HepG2 (cell line): ENCODE results near the gene PBLD. TPM values are rescaled to one million over a fixed set of nuclear protein-coding genes. Genes with fewer than 3 reads are reported as not detected.

ENCODE experiments used
- ATF7 ChIP-seq, 2 experiments: fragments of 450-650 bp in 1 of 2; sonication (generic) in 1 of 2; formaldehyde crosslinking in 1 of 2; IDR thresholded peaks; 2 replicates each; pipeline versions ENCODE4 v1.4.0 to v1.6.1; 2016 to 2020; ENCODE audit warnings: antibody characterized with exemption in 1 of 2, mild to moderate bottlenecking in 1 of 2, missing genetic modification reagents in 1 of 2
- JARID2 ChIP-seq: sonication (generic); formaldehyde crosslinking; IDR thresholded peaks from 2 replicates; pipeline ENCODE4 v1.8.1; 2023; ENCODE audit warnings: missing genetic modification reagents, inconsistent platforms; ENCODE audit not compliant: insufficient replicate concordance
- MTA3 ChIP-seq: sonication (generic); formaldehyde crosslinking; IDR thresholded peaks from 2 replicates; pipeline ENCODE4 v1.4.0; 2020; ENCODE audit warnings: missing genetic modification reagents
- MZF1 ChIP-seq: sonication (generic); formaldehyde crosslinking; IDR thresholded peaks from 2 replicates; pipeline ENCODE4 v1.8.1; 2023; ENCODE audit warnings: mild to moderate bottlenecking, missing genetic modification reagents, borderline replicate concordance
- RBFOX2 ChIP-seq: fragments of 200-400 bp; formaldehyde crosslinking; IDR thresholded peaks from 2 replicates; pipeline ENCODE4 v1.6.1; 2017; ENCODE audit warnings: low read depth, mild to moderate bottlenecking, low read length
- RELA ChIP-seq: sonication (generic); formaldehyde crosslinking; IDR thresholded peaks from 2 replicates; pipeline ENCODE4 v1.4.0; 2020; ENCODE audit warnings: missing genetic modification reagents
- YY1 ChIP-seq: IDR thresholded peaks from 2 replicates; pipeline ENCODE4 v1.6.1; 2011; ENCODE audit warnings: low read length, low read depth, moderate library complexity, mild to moderate bottlenecking; ENCODE audit not compliant: insufficient read depth, insufficient replicate concordance
- ZKSCAN5 ChIP-seq: sonication (generic); formaldehyde crosslinking; IDR thresholded peaks from 2 replicates; pipeline ENCODE4 v1.5.1; 2020; ENCODE audit warnings: mild to moderate bottlenecking, missing genetic modification reagents
- ZNF292 ChIP-seq: sonication (generic); formaldehyde crosslinking; IDR thresholded peaks from 2 replicates; pipeline ENCODE4 v1.8.1; 2022; ENCODE audit warnings: mild to moderate bottlenecking, low read depth, missing genetic modification reagents, borderline replicate concordance
- ZNF446 ChIP-seq: sonication (generic); formaldehyde crosslinking; IDR thresholded peaks from 2 replicates; pipeline ENCODE4 v1.5.0; 2020; ENCODE audit warnings: mild to moderate bottlenecking, missing genetic modification reagents
- ZNF546 ChIP-seq: sonication (generic); formaldehyde crosslinking; conservative IDR thresholded peaks from 2 replicates; pipeline ENCODE4 v1.8.1; 2023; ENCODE audit warnings: mild to moderate bottlenecking, missing genetic modification reagents
- ZNF562 ChIP-seq: sonication (generic); formaldehyde crosslinking; IDR thresholded peaks from 2 replicates; pipeline ENCODE4 v1.8.0; 2022; ENCODE audit warnings: missing genetic modification reagents, borderline replicate concordance
- ZNF749 ChIP-seq: sonication (generic); formaldehyde crosslinking; IDR thresholded peaks from 2 replicates; pipeline ENCODE4 v1.8.0; 2022; ENCODE audit warnings: mild to moderate bottlenecking, missing genetic modification reagents, moderate library complexity, borderline replicate concordance
- polyA plus RNA-seq, 8 experiments: library from polyadenylated mRNA; depleted of rRNA in 3 of 8; stranded (reverse) in 7 of 8; unstranded in 1 of 8; fragments of >200 nt; fragmentation: Illumina TruSeq in 4 of 8; extraction: Trizol in 4 of 8; gene quantifications; 2 replicates each; pipeline versions ENCODE4 v1.2.1 to v1.2.3, GENCODE V29; 2011 to 2016; ENCODE audit warnings: low read depth in 4 of 8, missing spikeins in 1 of 8, mixed read lengths in 1 of 8; ENCODE audit not compliant: insufficient read depth in 1 of 8
- total RNA-seq, 5 experiments: library from RNA; depleted of rRNA; stranded (reverse); fragments of >200 nt; fragmentation: Illumina TruSeq; extraction: Trizol; gene quantifications; 2 replicates each; pipeline ENCODE4 v1.2.3, GENCODE V29; 2016; ENCODE audit warnings: low read depth in 1 of 5
- TF ChIP-seq, protein P1 (sequence below): sonication (generic); formaldehyde crosslinking; IDR thresholded peaks from 2 replicates; pipeline ENCODE4 v1.4.0; 2020; ENCODE audit warnings: mild to moderate bottlenecking, missing genetic modification reagents
- TF ChIP-seq, protein P2 (sequence below): IDR thresholded peaks from 2 replicates; pipeline ENCODE4 v1.6.1; 2016
- TF ChIP-seq, protein P3 (sequence below): sonication (generic); formaldehyde crosslinking; IDR thresholded peaks from 2 replicates; pipeline ENCODE4 v1.4.0; 2020; ENCODE audit warnings: missing genetic modification reagents, borderline replicate concordance
- TF ChIP-seq, protein P4 (sequence below): sonication (generic); formaldehyde crosslinking; IDR thresholded peaks from 2 replicates; pipeline ENCODE4 v1.8.0; 2023; ENCODE audit warnings: mild to moderate bottlenecking, missing genetic modification reagents
- TF ChIP-seq, protein P5 (sequence below): sonication (generic); formaldehyde crosslinking; IDR thresholded peaks from 2 replicates; pipeline ENCODE4 v1.8.1; 2023; ENCODE audit warnings: mild to moderate bottlenecking, missing genetic modification reagents, borderline replicate concordance
- TF ChIP-seq, protein P6 (sequence below): IDR thresholded peaks from 2 replicates; pipeline ENCODE4 v1.6.1; 2016; ENCODE audit warnings: mild to moderate bottlenecking, missing biosample characterization, missing genetic modification reagents

The PBLD gene
- total and polyA plus RNA-seq, 2 of the 13 experiments (the other 11 are each of a cell fraction or from before 2014, with no cell fraction given): 0.42 to 3.1 TPM

DNA sequence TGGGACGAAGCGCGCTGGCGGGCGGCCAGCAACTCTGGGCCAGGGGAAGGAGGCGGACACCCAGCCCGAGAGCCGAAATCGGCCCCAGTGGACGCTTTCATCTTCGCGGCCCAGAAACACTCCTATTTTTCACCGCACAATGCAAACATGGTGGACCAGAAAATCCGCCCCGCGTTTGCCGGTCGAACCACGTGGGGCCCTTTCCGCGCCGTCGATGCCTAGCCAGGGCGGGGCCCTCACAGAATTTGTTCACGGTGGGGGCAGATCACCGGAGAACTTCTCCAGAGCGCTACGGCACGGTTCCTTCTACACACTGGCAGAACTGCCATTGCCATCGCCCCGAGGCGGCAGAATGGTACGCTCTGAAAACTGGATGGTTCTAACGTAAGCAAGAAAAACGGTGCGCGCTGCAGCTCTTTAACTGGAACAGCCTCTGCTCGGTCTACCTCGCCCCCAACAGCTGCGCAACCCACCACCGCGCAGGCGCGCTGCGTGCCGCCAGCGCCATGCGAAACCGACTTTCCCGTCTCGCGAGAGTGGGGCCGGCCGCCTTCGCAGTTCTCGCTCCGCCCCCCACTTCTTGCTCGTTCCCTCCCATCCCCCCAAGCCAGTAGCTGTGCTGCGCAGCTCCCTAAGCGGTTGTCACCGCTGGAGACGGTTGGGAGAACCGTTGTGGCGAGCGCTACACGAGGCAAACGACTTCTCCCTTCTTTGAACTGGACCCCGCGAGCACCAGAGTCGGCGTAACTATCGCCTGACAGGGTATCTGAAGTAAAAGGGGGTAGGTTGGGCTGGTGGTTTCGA is 1.1 kb downstream of the PBLD start, which contains the start of gene HNRNPH3 (continued):
- TF ChIP-seq, protein P1, sequence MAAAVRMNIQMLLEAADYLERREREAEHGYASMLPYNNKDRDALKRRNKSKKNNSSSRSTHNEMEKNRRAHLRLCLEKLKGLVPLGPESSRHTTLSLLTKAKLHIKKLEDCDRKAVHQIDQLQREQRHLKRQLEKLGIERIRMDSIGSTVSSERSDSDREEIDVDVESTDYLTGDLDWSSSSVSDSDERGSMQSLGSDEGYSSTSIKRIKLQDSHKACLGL (CRISPR knock-in tag): no peak
- TF ChIP-seq MZF1 (CRISPR knock-in tag): no peak
- 0 out of 2 replicates have a peak, but pooled peaks have one; percentile 34 for TF ChIP-seq ZNF446
- TF ChIP-seq MTA3 (CRISPR knock-in tag): no peak
- peak; percentile 75 for TF ChIP-seq RELA (CRISPR knock-in tag)
- TF ChIP-seq ATF7 (IDR thresholded peaks at IDR 0.05): no peak
- TF ChIP-seq ATF7 (CRISPR knock-in tag; IDR thresholded peaks at IDR 0.05): no peak; the same call in 1 of the 2 replicates
- TF ChIP-seq, protein P2, sequence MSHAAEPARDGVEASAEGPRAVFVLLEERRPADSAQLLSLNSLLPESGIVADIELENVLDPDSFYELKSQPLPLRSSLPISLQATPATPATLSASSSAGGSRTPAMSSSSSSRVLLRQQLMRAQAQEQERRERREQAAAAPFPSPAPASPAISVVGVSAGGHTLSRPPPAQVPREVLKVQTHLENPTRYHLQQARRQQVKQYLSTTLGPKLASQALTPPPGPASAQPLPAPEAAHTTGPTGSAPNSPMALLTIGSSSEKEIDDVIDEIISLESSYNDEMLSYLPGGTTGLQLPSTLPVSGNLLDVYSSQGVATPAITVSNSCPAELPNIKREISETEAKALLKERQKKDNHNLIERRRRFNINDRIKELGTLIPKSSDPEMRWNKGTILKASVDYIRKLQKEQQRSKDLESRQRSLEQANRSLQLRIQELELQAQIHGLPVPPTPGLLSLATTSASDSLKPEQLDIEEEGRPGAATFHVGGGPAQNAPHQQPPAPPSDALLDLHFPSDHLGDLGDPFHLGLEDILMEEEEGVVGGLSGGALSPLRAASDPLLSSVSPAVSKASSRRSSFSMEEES (CRISPR knock-in tag): no peak; the same call in none of the 2 replicates
- no peak for TF ChIP-seq ZNF546 (CRISPR knock-in tag)
- TF ChIP-seq, protein P3, sequence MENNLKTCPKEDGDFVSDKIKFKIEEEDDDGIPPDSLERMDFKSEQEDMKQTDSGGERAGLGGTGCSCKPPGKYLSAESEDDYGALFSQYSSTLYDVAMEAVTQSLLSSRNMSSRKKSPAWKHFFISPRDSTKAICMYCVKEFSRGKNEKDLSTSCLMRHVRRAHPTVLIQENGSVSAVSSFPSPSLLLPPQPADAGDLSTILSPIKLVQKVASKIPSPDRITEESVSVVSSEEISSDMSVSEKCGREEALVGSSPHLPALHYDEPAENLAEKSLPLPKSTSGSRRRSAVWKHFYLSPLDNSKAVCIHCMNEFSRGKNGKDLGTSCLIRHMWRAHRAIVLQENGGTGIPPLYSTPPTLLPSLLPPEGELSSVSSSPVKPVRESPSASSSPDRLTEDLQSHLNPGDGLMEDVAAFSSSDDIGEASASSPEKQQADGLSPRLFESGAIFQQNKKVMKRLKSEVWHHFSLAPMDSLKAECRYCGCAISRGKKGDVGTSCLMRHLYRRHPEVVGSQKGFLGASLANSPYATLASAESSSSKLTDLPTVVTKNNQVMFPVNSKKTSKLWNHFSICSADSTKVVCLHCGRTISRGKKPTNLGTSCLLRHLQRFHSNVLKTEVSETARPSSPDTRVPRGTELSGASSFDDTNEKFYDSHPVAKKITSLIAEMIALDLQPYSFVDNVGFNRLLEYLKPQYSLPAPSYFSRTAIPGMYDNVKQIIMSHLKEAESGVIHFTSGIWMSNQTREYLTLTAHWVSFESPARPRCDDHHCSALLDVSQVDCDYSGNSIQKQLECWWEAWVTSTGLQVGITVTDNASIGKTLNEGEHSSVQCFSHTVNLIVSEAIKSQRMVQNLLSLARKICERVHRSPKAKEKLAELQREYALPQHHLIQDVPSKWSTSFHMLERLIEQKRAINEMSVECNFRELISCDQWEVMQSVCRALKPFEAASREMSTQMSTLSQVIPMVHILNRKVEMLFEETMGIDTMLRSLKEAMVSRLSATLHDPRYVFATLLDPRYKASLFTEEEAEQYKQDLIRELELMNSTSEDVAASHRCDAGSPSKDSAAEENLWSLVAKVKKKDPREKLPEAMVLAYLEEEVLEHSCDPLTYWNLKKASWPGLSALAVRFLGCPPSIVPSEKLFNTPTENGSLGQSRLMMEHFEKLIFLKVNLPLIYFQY (CRISPR knock-in tag): no peak
- TF ChIP-seq ZNF749 (CRISPR knock-in tag): peak; percentile 93; the same call in 1 of the 2 replicates
- TF ChIP-seq, protein P4, sequence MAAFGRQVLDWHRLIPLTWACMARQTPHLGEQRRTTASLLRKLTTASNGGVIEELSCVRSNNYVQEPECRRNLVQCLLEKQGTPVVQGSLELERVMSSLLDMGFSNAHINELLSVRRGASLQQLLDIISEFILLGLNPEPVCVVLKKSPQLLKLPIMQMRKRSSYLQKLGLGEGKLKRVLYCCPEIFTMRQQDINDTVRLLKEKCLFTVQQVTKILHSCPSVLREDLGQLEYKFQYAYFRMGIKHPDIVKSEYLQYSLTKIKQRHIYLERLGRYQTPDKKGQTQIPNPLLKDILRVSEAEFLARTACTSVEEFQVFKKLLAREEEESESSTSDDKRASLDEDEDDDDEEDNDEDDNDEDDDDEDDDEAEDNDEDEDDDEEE (CRISPR knock-in tag): no peak; the same call in none of the 2 replicates
- peak; percentile 63; the same call in 1 of the 2 replicates for TF ChIP-seq ZNF292 (CRISPR knock-in tag)
- peak; percentile 87 for TF ChIP-seq YY1
- TF ChIP-seq RBFOX2: peak; percentile 98
- TF ChIP-seq ZNF562 (CRISPR knock-in tag): 0 out of 2 replicates have a peak, but pooled peaks have one; percentile 33
- TF ChIP-seq, protein P5, sequence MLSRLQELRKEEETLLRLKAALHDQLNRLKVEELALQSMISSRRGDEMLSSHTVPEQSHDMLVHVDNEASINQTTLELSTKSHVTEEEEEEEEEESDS: no peak
- TF ChIP-seq, protein P6, sequence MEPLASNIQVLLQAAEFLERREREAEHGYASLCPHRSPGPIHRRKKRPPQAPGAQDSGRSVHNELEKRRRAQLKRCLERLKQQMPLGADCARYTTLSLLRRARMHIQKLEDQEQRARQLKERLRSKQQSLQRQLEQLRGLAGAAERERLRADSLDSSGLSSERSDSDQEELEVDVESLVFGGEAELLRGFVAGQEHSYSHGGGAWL: peak; percentile 89
- no peak for TF ChIP-seq ZKSCAN5
- no peak for TF ChIP-seq JARID2 (CRISPR knock-in tag)
